HG03354 (cell line): ENCODE measurements around the gene PGAP2.

Experiments used
- ATAC-seq: cut with Tn5 transposase; IDR thresholded peaks from one replicate; pipeline ENCODE4 v1.9.1; 2021; ENCODE audit warnings: mild to moderate bottlenecking; ENCODE audit not compliant: unreplicated experiment, poor library complexity, severe bottlenecking

The PGAP2 gene

GRCh38 chr11:3830088-3830487 is 21.7 kb downstream of the PGAP2 start:
- no peak for ATAC-seq

- no peak for ATAC-seq
Measured at GRCh38 chr11:3830730-3831129, 22.4 kb downstream of the PGAP2 start.

DNA sequence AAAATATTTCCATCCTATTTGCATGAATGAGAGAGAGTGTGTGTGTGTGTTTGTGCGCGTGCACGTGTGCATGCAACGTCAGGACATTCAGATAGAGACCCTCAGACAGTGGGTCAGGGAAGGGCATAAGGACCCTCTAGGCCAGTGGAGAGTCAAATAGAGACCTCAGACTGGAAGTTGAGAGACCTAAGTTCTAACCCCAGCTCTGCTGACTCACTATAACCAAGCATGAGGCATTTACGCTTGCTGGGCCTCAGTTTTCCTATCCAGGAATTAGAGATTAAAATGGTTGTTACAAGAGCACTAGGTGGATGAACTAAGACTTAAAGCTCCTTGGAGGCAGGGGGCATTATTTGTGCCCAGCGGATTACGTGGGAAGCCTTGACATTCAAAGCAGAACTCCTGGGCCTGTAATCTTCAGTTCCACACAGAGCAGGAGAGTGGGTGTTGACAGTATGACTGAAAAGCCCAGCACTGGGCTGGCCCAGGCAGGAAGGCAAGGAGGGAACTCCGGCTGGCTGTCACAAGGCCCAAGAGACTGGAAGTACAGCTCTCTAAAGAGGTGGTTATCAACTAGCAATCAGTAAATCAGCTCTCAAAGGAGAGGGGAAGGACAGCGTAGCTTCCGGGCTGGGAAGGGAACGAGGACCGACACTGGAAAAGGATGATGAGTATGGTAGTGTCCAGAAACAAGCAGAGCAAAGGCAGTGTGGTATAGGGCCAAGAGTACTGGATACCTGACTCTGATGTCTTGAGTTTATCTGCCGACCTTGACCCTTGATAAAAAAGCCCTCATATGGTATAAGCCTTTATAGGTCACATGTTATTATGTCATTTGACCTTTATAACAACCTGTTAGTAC is 23.2 kb downstream of the PGAP2 start:
- no peak for ATAC-seq

GRCh38 chr11:3832816-3833215 is 24.5 kb downstream of the PGAP2 start:
- ATAC-seq = no peak

DNA sequence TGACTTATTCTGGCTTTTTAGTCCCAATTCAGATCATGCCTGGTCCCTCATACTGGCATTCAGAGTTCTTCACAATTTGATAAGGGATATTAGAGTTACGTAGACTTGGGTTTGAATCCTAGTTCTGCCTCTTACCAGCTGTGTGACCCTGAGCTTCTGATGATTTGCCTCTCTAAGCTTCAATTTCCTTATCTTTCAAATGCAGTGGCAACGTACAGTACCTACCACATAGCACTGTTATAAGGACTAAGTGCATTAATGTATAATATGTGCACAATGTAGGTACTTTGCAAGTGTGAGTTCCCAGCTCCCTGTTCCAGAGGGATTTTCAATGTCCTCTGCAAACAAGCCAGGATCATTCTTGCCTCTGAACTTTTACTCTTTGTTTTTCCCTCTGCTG is 25.1 kb downstream of the PGAP2 start:
- no peak for ATAC-seq

DNA sequence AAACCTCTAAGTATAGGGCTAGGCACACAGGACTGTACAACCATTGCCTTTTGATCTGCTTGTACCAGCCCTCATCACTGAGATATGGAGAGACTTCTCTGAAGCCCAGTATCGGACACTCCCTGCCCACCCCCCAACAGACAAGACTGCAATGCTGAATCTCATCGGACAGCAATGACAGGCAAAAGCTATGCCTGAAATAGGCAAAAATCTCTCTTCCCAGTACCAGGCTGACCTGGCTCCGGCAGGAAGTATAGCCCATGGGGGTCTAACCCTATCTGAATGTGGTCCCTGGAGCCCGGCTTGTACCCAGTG is 25.9 kb downstream of the PGAP2 start:
- no peak for ATAC-seq

- no peak for ATAC-seq
Measured at GRCh38 chr11:3834664-3835461, 26.5 kb downstream of the PGAP2 start.

- ATAC-seq = no peak
Measured at GRCh38 chr11:3835751-3836150, 27.4 kb downstream of the PGAP2 start.

DNA sequence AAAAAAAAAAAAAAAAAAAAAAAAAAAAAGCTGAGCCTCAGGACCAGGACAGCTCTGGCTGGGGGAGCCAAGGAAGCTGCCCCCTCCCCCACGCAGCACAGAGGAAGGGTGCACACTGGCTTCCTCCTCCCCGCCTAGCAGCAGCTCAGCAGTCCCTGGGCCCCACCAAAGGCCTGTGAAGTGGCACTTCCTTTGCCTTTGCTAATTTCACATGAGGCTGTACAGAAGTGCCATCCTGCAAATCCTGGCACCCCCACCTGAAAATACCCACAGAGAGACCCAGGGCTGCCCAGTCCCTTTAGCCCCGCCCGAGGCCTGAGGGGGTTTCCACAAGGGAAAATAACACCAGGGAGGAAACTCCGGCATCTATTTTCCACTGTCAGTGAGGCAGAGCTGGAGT is 28.5 kb downstream of the PGAP2 start:
- no peak for ATAC-seq

- no peak for ATAC-seq
Measured at GRCh38 chr11:3837793-3838192, 29.4 kb downstream of the PGAP2 start.

- no peak for ATAC-seq
Measured at GRCh38 chr11:3838504-3838903, 30.1 kb downstream of the PGAP2 start.

GRCh38 chr11:3840004-3840869 is 31.9 kb downstream of the PGAP2 start:
- no peak for ATAC-seq

DNA sequence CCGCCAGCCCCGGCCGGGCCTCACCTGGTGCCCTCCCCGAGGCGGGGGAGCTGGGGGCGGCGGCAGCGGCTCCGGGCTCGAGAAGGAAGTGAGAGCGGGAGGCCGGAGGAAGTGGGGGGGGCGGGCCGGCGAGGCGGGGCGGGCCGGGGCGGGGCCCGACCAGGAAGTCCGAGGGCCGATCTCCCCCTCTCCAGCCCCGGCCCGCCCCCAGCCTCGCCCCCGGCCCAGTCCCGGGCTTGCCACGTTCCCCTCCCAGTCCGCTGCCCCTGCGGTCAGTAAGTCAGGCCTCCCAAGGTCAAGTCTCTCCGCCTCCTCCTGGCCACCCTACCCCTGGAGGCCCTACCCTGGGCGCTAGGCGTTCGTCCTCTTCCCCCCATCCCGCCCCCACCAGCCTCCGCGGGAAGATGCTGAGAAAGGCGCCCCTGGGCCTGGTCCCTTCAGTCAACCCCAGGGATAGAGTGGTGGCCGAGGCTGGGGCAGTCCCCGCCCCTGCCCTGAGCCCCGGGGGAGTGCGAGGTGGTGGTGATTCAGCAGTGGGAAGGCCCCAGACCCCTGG is 32.6 kb downstream of the PGAP2 start, which contains the start of gene RHOG:
RHOG (minus strand) TSS at position 90 of the 556 bp plus-strand sequence. CDS start 12,821 bp downstream, outside the sequence.
- peak; percentile 63 for ATAC-seq

- ATAC-seq = peak; percentile 69
Measured at GRCh38 chr11:3841426-3842350, 33.3 kb downstream of the PGAP2 start.

- no peak for ATAC-seq
Measured at GRCh38 chr11:3843326-3843725, 35.0 kb downstream of the PGAP2 start.

DNA sequence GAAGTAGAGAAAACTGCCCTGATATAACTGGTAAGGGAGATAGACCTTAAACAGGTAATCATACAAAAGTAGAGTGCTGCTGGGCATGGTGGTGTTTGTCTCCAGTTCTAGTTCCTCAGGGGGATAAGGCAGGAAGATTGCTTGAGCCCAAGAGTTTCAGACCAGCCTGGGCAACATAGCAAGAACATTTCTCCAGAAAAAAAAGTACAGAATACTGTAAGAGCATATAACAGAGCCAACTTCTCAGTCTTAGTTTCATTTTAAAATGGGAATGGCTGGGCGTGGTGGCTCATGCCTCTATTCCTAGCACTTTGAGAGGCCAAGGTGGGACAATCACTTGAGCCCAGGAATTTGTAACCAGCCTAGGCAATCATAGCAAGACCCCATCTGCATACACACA is 36.9 kb downstream of the PGAP2 start:
- no peak for ATAC-seq

- no peak for ATAC-seq
Measured at GRCh38 chr11:3845670-3846069, 37.3 kb downstream of the PGAP2 start.

- ATAC-seq = peak; percentile 70
Measured at GRCh38 chr11:3849297-3849874, 41.0 kb downstream of the PGAP2 start.

- no peak for ATAC-seq
Measured at GRCh38 chr11:3853545-3853842, 45.1 kb downstream of the PGAP2 start.
